ENCODE measurements around the gene COL11A2. TPM values are rescaled to one million over a fixed set of nuclear protein-coding genes. Genes with fewer than 3 reads are reported as not detected.
A peak's percentile ranks its signal among the peaks of the same experiment; 100 is the strongest.

The COL11A2 gene
- total RNA-seq, 3 donors from 2014 or later, result 0.32 to 1.0 (median 0.98) TPM

GRCh38 chr6:33128318-33128717 is 63.9 kb downstream of the COL11A2 start:
- Histone ChIP-seq H3K27me3 (no peaks in the 10 kb centered on the region), H3K4me1 (no peaks in the 10 kb centered on the region), H3K4me3 (no peak overlapping the region), H3K27ac (no peak overlapping the region), H3K36me3 (no peaks in the 10 kb centered on the region), H3K9me3 (peaks cover 6 to 10% of the 10 kb centered on the region in 2 donors)
- DNase-seq (ENCODE audit: low spot score in 2 of 2), result no peak
- intact Hi-C loops (cut with DNase I; ENCODE audit: low total_unique reads), result no loop called here
- TF ChIP-seq POLR2A (IDR thresholded peaks at IDR 0.05) (no peak), CTCF (IDR thresholded peaks at IDR 0.05) (no peak)

- Histone ChIP-seq H3K36me3 (no peaks in the 10 kb centered on the region), H3K27me3 (no peaks in the 10 kb centered on the region), H3K4me3 (no peak overlapping the region), H3K27ac (no peak overlapping the region), H3K4me1 (no peaks in the 10 kb centered on the region), H3K9me3 (peaks cover 6 to 12% of the 10 kb centered on the region in 2 donors)
- DNase-seq (ENCODE audit: low spot score in 2 of 2), result peak; percentile 27 to 72
- TF ChIP-seq CTCF (IDR thresholded peaks at IDR 0.05), result peak in 2 of 3 donors; percentile 46 to 47
- TF ChIP-seq POLR2A (IDR thresholded peaks at IDR 0.05), result no peak
- intact Hi-C loops (cut with DNase I; ENCODE audit: low total_unique reads), result no loop called here
Observed at GRCh38 chr6:33126101-33126714, 66.1 kb downstream of the COL11A2 start.

- Histone ChIP-seq H3K27ac (no peak overlapping the region), H3K36me3 (no peaks in the 10 kb centered on the region), H3K9me3 (peaks cover 6 to 12% of the 10 kb centered on the region in 2 donors), H3K4me3 (no peak overlapping the region), H3K4me1 (no peaks in the 10 kb centered on the region), H3K27me3 (no peaks in the 10 kb centered on the region)
- TF ChIP-seq CTCF (IDR thresholded peaks at IDR 0.05) (no peak), POLR2AphosphoS5 (IDR thresholded peaks at IDR 0.05) (no peak)
- no peak for DNase-seq (ENCODE audit: low spot score in 2 of 2)
- intact Hi-C loops (cut with DNase I; ENCODE audit: low total_unique reads), result no loop called here
Observed at GRCh38 chr6:33124947-33125346, 67.3 kb downstream of the COL11A2 start.

- DNase-seq (ENCODE audit: low spot score in 2 of 2), result no peak
- no peaks in the 10 kb centered on the region for H3K27me3 ChIP-seq
- no peak overlapping the region for H3K27ac ChIP-seq
- H3K36me3 ChIP-seq, result no peaks in the 10 kb centered on the region
- intact Hi-C loops (cut with DNase I; ENCODE audit: low total_unique reads), result no loop called here
- H3K4me3 ChIP-seq, result no peak overlapping the region
- H3K9me3 ChIP-seq, result peaks cover 6 to 12% of the 10 kb centered on the region in 2 donors
- no peaks in the 10 kb centered on the region for H3K4me1 ChIP-seq
- TF ChIP-seq CTCF (IDR thresholded peaks at IDR 0.05), result no peak
- TF ChIP-seq POLR2A (IDR thresholded peaks at IDR 0.05), result no peak
Observed at GRCh38 chr6:33124525-33124901, 67.8 kb downstream of the COL11A2 start.

- TF ChIP-seq POLR2A (IDR thresholded peaks at IDR 0.05) (no peak), CTCF (IDR thresholded peaks at IDR 0.05) (peak in 1 of 3 donors; percentile 14)
- DNase-seq (ENCODE audit: low spot score in 2 of 2), result no peak
- no peaks in the 10 kb centered on the region for H3K27me3 ChIP-seq
- H3K36me3 ChIP-seq, result no peaks in the 10 kb centered on the region
- no peak overlapping the region for H3K27ac ChIP-seq
- H3K9me3 ChIP-seq, result peaks cover 6 to 12% of the 10 kb centered on the region in 2 donors
- intact Hi-C loops (cut with DNase I; ENCODE audit: low total_unique reads), result no loop called here
- H3K4me1 ChIP-seq, result no peaks in the 10 kb centered on the region
- no peak overlapping the region for H3K4me3 ChIP-seq
Observed at GRCh38 chr6:33123732-33124524, 68.3 kb downstream of the COL11A2 start.
